ENCODE results near the gene RGS17. TPM values are rescaled to one million over a fixed set of nuclear protein-coding genes. Genes with fewer than 3 reads are reported as not detected.
A peak's percentile ranks its signal among the peaks of the same experiment; 100 is the strongest.
"Not testable (repeated sequence)": the region's sequence is repeated elsewhere in the genome, so short reads cannot be mapped to it uniquely, and the experiment has no call there.

RGS17 gene
- total RNA-seq, 1 experiment from 2014 or later: 0.37 TPM

- Histone ChIP-seq H3K4me3 (no peak overlapping the region), H3K27me3 (replicated peaks) (no peaks in the 10 kb centered on the region), H3K27ac (peak overlapping the region; percentile 25; the same call in 1 of the 2 replicates), H3K9me3 (replicated peaks) (no peaks in the 10 kb centered on the region), H3K36me3 (no peaks in the 10 kb centered on the region), H3K4me1 (replicated peaks) (peaks cover 37% of the 10 kb centered on the region)
- peak in 1 of 2 experiments; percentile 26 for DNase-seq (ENCODE audit: low read depth in 1 of 2, low spot score in 2 of 2)
These were observed 102.8 kb downstream of the RGS17 start for GRCh38 chr6:153028286-153028685.

- Histone ChIP-seq H3K27ac (no peak overlapping the region), H3K27me3 (replicated peaks) (no peaks in the 10 kb centered on the region), H3K4me3 (no peak overlapping the region), H3K9me3 (replicated peaks) (no peaks in the 10 kb centered on the region), H3K4me1 (replicated peaks) (peaks cover 37% of the 10 kb centered on the region), H3K36me3 (no peaks in the 10 kb centered on the region)
- DNase-seq (ENCODE audit: low read depth in 1 of 2, low spot score in 2 of 2): no peak
These were observed 103.6 kb downstream of the RGS17 start for GRCh38 chr6:153027480-153027879.

DNA sequence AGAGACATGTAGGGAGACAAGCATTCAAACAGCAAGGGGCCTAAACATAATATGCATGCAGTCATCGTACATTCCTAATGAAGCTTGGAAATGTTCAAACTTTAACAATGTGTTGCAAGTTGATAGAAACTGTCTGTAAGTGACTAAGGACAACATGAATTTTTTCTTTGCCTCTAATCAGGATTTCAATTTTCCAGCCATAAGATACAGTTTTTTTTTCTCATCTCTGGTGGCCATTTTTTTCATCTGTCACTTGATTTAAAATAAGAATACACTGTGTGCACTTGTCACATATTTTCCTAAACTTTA lies 106.4 kb downstream of the RGS17 start:
- Histone ChIP-seq H3K27ac (no peak overlapping the region), H3K9me3 (replicated peaks) (no peaks in the 10 kb centered on the region), H3K27me3 (replicated peaks) (no peaks in the 10 kb centered on the region), H3K4me1 (replicated peaks) (peaks cover 13% of the 10 kb centered on the region), H3K4me3 (no peak overlapping the region), H3K36me3 (no peaks in the 10 kb centered on the region)
- DNase-seq (ENCODE audit: low read depth in 1 of 2, low spot score in 2 of 2): no peak

DNA sequence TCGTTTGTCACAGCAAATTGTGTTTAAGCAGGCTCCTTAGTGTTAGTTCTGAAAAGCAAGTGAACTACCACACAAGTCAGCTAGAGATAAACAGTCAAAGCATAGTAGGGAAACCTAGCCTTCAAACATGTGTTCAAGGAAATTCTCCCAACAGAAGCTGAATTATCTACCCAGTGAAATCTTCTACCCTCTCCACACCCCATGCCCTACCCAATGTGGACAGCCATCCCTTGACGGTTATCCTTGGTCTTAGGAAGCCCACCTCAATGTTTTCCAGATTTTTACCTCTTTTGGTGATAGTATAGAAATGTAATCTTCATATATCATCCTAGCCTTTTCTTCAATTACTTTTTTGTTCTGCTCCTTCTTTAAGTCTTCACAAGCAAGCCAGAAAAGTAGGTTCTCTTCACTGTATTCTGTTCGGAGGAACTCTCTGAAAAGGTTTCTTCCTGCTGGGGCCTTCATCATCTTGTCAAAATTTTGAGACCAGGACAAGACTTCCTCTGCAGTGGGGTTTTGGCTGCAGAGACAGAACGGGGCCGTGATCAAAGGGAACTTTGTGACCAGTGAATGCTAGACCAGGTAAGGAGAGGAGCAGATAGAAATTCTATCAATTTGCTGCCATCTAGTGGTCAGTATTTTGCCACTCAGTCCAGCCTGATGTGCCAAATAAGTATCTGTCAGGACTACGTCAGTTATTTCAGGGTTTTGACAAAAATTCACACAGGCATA lies 106.9 kb downstream of the RGS17 start:
- Histone ChIP-seq H3K27ac (no peak overlapping the region), H3K27me3 (replicated peaks) (no peaks in the 10 kb centered on the region), H3K4me1 (replicated peaks) (peaks cover 13% of the 10 kb centered on the region), H3K9me3 (replicated peaks) (no peaks in the 10 kb centered on the region), H3K36me3 (no peaks in the 10 kb centered on the region), H3K4me3 (no peak overlapping the region)
- DNase-seq (ENCODE audit: low read depth in 1 of 2, low spot score in 2 of 2): peak in 1 of 2 experiments; percentile 57

- DNase-seq (ENCODE audit: low read depth in 1 of 2, low spot score in 2 of 2): no peak
- Histone ChIP-seq H3K4me1 (replicated peaks) (peaks cover 5% of the 10 kb centered on the region; the same call in 1 of the 2 replicates), H3K27me3 (replicated peaks) (no peaks in the 10 kb centered on the region), H3K9me3 (replicated peaks) (no peaks in the 10 kb centered on the region), H3K27ac (no peak overlapping the region), H3K36me3 (no peaks in the 10 kb centered on the region), H3K4me3 (no peak overlapping the region)
These were observed 112.7 kb downstream of the RGS17 start for GRCh38 chr6:153018355-153018754.

DNA sequence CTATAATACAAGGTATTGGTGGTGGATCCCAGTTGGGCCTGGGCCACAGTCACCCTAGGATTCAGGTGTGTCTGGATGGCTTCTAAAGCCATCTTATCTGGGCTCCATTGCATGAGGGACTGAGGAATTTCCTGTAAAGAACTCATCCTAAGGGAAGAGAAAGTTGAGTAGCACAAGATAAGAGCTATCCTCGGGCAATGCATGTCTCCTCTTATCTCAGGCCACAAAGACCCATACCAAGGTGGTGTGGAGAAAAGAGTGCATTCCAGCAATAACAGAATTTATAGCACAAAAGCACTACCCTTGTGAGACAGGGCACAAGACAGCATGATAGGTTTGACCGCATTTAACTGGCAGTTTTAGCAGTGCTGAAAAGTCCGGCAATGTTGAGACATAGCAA lies 114.2 kb downstream of the RGS17 start:
- Histone ChIP-seq H3K9me3 (replicated peaks) (no peaks in the 10 kb centered on the region), H3K27ac (no peak overlapping the region), H3K4me1 (replicated peaks) (peaks cover 5% of the 10 kb centered on the region; the same call in 1 of the 2 replicates), H3K27me3 (replicated peaks) (no peaks in the 10 kb centered on the region), H3K36me3 (no peaks in the 10 kb centered on the region), H3K4me3 (no peak overlapping the region)
- DNase-seq (ENCODE audit: low read depth in 1 of 2, low spot score in 2 of 2): no peak

- Histone ChIP-seq H3K27ac (no peak overlapping the region), H3K27me3 (replicated peaks) (no peaks in the 10 kb centered on the region), H3K9me3 (replicated peaks) (no peaks in the 10 kb centered on the region), H3K4me1 (replicated peaks) (peaks cover 5% of the 10 kb centered on the region; the same call in 1 of the 2 replicates), H3K4me3 (no peak overlapping the region), H3K36me3 (no peaks in the 10 kb centered on the region)
- DNase-seq (ENCODE audit: low read depth in 1 of 2, low spot score in 2 of 2): no peak
These were observed 115.9 kb downstream of the RGS17 start for GRCh38 chr6:153015094-153015640.

GRCh38 chr6:153013438-153013837 lies 117.6 kb downstream of the RGS17 start:
- H3K27ac ChIP-seq: no peak overlapping the region
- H3K4me1 ChIP-seq (replicated peaks): peaks cover 5% of the 10 kb centered on the region; the same call in 1 of the 2 replicates
- H3K36me3 ChIP-seq: no peaks in the 10 kb centered on the region
- no peaks in the 10 kb centered on the region for H3K9me3 ChIP-seq (replicated peaks)
- no peaks in the 10 kb centered on the region for H3K27me3 ChIP-seq (replicated peaks)
- DNase-seq (ENCODE audit: low read depth in 1 of 2, low spot score in 2 of 2): no peak
- H3K4me3 ChIP-seq: no peak overlapping the region

- Histone ChIP-seq H3K27me3 (replicated peaks) (no peaks in the 10 kb centered on the region), H3K4me3 (no peak overlapping the region), H3K9me3 (replicated peaks) (no peaks in the 10 kb centered on the region), H3K27ac (no peak overlapping the region), H3K4me1 (replicated peaks) (peaks cover 5% of the 10 kb centered on the region; the same call in 1 of the 2 replicates), H3K36me3 (no peaks in the 10 kb centered on the region)
- no peak for DNase-seq (ENCODE audit: low read depth in 1 of 2, low spot score in 2 of 2)
These were observed 118.2 kb downstream of the RGS17 start for GRCh38 chr6:153012856-153013255.

DNA sequence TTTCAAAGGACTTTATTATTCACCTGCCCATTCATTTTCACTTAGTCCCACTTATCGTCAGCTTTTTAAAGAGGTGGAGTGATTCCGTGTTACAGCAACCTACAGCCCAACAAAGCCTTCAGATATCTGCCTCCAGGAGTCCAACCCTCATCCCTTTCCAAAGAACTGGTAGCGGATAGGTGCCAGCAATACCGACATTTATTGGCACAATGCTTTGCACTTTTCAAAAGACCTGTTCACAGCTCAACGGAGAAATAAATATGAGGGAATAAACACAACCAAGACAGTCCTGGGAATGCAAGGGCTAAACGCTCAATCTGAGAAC lies 127.8 kb downstream of the RGS17 start:
- Histone ChIP-seq H3K4me3 (peak overlapping the region; percentile 79), H3K36me3 (peaks cover 28% of the 10 kb centered on the region), H3K9me3 (replicated peaks) (no peaks in the 10 kb centered on the region), H3K27me3 (replicated peaks) (no peaks in the 10 kb centered on the region), H3K27ac (peak overlapping the region; percentile 76), H3K4me1 (replicated peaks) (peaks cover 15% of the 10 kb centered on the region; the same call in 1 of the 2 replicates)
- DNase-seq (ENCODE audit: low read depth in 1 of 2, low spot score in 2 of 2): no peak

DNA sequence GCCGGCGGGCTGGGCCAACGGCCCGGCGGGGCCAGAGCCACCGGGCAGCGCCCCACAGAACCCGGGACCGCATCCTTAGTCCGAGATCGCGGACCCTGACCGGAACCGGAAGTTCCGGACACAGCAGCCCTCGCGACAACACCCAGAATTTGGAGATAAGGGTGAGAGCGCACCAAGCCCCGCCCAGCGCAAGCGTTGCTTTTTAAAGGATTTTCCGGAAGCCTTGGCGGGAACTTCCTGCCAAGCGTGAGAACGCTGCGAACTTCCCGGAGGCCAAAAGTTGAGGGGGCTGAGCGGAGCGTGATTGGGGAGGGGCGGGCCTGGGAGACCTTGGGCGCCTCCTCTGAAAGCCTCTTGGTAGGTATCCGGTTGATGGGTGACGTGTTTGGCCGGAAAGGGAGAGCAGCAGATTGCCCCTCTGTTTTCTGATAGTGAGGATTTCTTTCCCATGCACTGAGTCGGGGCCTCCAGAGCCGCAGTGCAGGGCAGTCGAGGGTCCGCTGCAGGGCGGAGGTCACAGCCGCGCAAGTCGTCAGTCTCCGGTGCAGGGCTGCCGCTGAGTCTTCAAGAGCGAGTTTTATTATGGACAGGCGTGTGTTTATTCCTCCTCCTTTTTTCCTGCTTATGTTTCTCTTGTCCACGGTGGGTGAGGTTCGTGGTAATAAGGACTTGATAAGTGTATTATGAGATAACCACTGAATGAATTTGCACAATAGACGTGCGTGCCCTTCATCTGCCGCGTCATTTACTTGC lies 128.3 kb downstream of the RGS17 start, which contains the start of gene MTRF1L:
MTRF1L (minus strand) TSS at position 97 of the 753 bp plus-strand sequence; CDS start at position 73, 24 bp downstream.
- Histone ChIP-seq H3K27me3 (replicated peaks) (no peaks in the 10 kb centered on the region), H3K27ac (peak within 1 kb of the TSS; percentile 76), H3K9me3 (replicated peaks) (no peaks in the 10 kb centered on the region), H3K4me3 (peak within 1 kb of the TSS; percentile 79), H3K36me3 (peaks cover 31% of the 10 kb centered on the region), H3K4me1 (replicated peaks) (peaks cover 15% of the 10 kb centered on the region; the same call in 1 of the 2 replicates)
- peak; percentile 92 to 97 for DNase-seq (ENCODE audit: low read depth in 1 of 2, low spot score in 2 of 2)

DNA sequence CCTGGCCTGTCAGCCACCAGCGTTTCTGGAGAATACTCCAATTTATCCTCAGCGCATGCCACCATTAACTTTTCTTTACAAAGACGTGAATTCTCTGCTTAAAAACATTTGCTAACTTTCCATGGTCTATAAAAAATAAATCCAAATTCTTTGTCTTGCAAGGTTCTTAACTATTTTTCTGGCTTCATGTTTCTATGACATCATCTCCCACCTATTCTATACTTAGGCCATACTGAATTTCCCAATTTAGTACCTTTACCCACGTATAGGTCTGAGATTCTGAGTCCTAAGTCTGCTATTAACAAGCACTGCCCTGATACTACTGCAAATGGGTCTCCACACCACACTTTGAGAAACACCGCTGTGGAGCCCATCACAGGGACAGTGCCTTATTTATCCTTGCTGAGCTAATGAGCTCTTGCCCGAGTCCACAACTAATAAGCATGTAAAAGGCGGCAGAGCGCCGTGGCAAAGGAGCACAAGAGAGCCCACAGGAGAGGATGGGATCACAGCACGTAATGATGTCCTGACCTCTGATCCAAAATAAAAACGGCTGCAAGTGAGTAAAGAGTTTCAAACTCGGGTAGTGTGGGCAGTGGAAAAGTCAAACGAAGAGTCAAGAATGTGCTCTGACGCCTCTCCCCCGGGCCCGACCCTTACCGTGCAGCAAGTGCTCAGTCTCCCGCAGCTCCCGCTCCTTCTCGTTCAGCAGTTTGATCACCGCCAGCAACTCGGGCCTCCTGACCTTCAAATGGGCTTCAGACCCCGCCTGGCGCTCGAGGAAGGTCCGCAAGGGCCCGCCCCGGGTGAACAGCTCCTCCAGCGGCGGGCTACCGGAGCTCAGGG lies 129.1 kb downstream of the RGS17 start:
- no peaks in the 10 kb centered on the region for H3K9me3 ChIP-seq (replicated peaks)
- H3K4me1 ChIP-seq (replicated peaks): peaks cover 15% of the 10 kb centered on the region; the same call in 1 of the 2 replicates
- H3K36me3 ChIP-seq: peaks cover 39% of the 10 kb centered on the region
- no peaks in the 10 kb centered on the region for H3K27me3 ChIP-seq (replicated peaks)
- peak overlapping the region; percentile 79 for H3K4me3 ChIP-seq
- no peak for DNase-seq (ENCODE audit: low read depth in 1 of 2, low spot score in 2 of 2)
- H3K27ac ChIP-seq: peak overlapping the region; percentile 76

DNA sequence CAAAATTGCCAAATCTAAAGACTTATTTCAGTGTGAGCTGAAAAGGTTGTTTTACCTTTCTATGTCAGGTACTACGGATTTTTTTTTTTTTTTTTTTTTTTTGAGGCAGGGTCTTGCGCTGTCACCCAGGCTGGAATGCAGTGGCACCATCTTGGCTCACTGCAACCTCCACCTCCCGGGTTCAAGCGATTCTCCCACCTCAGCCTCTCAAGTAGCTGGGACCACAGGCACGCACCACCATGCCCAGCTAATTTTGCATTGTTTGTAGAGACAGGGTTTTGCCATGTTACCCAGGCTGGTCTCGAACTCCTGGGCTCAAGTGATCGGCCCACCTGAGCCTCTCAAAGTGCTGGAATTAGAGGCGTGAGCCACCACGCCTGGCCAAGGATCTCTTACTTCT lies 130.3 kb downstream of the RGS17 start:
- peaks cover 15% of the 10 kb centered on the region; the same call in 1 of the 2 replicates for H3K4me1 ChIP-seq (replicated peaks)
- H3K36me3 ChIP-seq: peaks cover 51% of the 10 kb centered on the region
- not testable (repeated sequence) for H3K9me3 ChIP-seq (replicated peaks); DNase-seq (ENCODE audit: low read depth in 1 of 2, low spot score in 2 of 2); H3K27me3 ChIP-seq (replicated peaks); H3K4me3 ChIP-seq; H3K27ac ChIP-seq

Measured in SJSA1 (cell line).